BE2C (cell line): ENCODE results near the gene NXPH2.

Experiments
- DNase-seq: peaks from one replicate; pipeline ENCODE4 v3.0.0-alpha.2; 2020
- H3K27me3 ChIP-seq: fragments of 250-450 bp; sonication (Bioruptor Pico); 2 replicates; pipeline ENCODE4 v1.5.1; 2020; ENCODE audit warnings: mild to moderate bottlenecking
- H3K36me3 ChIP-seq: fragments of 250-450 bp; sonication (Bioruptor Pico); 2 replicates; pipeline ENCODE4 v1.5.1; 2020; ENCODE audit warnings: mild to moderate bottlenecking
- H3K4me1 ChIP-seq: fragments of 250-450 bp; sonication (Bioruptor Pico); 2 replicates; pipeline ENCODE4 v1.5.1; 2020
- H3K4me3 ChIP-seq: 2 replicates; pipeline ENCODE4 v1.5.1; 2011; ENCODE audit warnings: low read depth, low read length
- H3K9me3 ChIP-seq: fragments of 250-450 bp; sonication (Bioruptor Pico); 2 replicates; pipeline ENCODE4 v1.5.1; 2020
- CTCF ChIP-seq: IDR thresholded peaks from 2 replicates; pipeline ENCODE4 v1.5.1; 2012; ENCODE audit warnings: mild to moderate bottlenecking, low read depth, low read length

NXPH2 gene

GRCh38 chr2:138671566-138671965 lies 108.6 kb downstream of the NXPH2 start:
- no peaks in the 10 kb centered on the region for H3K9me3 ChIP-seq
- no peak for DNase-seq
- no peak for TF ChIP-seq CTCF

GRCh38 chr2:138670734-138671133 lies 109.5 kb downstream of the NXPH2 start:
- Histone ChIP-seq H3K4me1 (no peaks in the 10 kb centered on the region), H3K4me3 (no peak overlapping the region), H3K27me3 (no peaks in the 10 kb centered on the region), H3K9me3 (no peaks in the 10 kb centered on the region), H3K36me3 (no peaks in the 10 kb centered on the region)
- DNase-seq = no peak
- no peak for TF ChIP-seq CTCF

More at GRCh38 chr2:138671566-138671965, 108.6 kb downstream of the NXPH2 start:
- Histone ChIP-seq H3K27me3 (no peaks in the 10 kb centered on the region), H3K4me3 (no peak overlapping the region), H3K36me3 (no peaks in the 10 kb centered on the region), H3K4me1 (no peaks in the 10 kb centered on the region)

- no peak for TF ChIP-seq CTCF
- Histone ChIP-seq H3K9me3 (no peaks in the 10 kb centered on the region), H3K36me3 (no peaks in the 10 kb centered on the region), H3K4me1 (no peaks in the 10 kb centered on the region), H3K27me3 (no peaks in the 10 kb centered on the region), H3K4me3 (no peak overlapping the region)
- DNase-seq = no peak
Measured at GRCh38 chr2:138665937-138666336, 114.3 kb downstream of the NXPH2 start.

- TF ChIP-seq CTCF = no peak
- Histone ChIP-seq H3K9me3 (no peaks in the 10 kb centered on the region), H3K27me3 (no peaks in the 10 kb centered on the region), H3K4me3 (no peak overlapping the region), H3K4me1 (no peaks in the 10 kb centered on the region), H3K36me3 (no peaks in the 10 kb centered on the region)
- no peak for DNase-seq
Measured at GRCh38 chr2:138658187-138658894, 121.8 kb downstream of the NXPH2 start.

GRCh38 chr2:138654146-138654545 lies 126.0 kb downstream of the NXPH2 start:
- DNase-seq = no peak
- no peaks in the 10 kb centered on the region for H3K27me3 ChIP-seq
- H3K4me3 ChIP-seq = no peak overlapping the region

More at GRCh38 chr2:138654146-138654545, 126.0 kb downstream of the NXPH2 start:
- H3K4me1 ChIP-seq = no peaks in the 10 kb centered on the region
- H3K9me3 ChIP-seq = no peaks in the 10 kb centered on the region
- TF ChIP-seq CTCF = no peak
- no peaks in the 10 kb centered on the region for H3K36me3 ChIP-seq
